NCI-H1930 (cell line): ENCODE measurements around the gene GADL1.

Source experiments
- DNase-seq, 2 experiments: peaks; one replicate each; lab custom pipeline; 2025; lab: John Stamatoyannopoulos, UW

The GADL1 gene

DNA sequence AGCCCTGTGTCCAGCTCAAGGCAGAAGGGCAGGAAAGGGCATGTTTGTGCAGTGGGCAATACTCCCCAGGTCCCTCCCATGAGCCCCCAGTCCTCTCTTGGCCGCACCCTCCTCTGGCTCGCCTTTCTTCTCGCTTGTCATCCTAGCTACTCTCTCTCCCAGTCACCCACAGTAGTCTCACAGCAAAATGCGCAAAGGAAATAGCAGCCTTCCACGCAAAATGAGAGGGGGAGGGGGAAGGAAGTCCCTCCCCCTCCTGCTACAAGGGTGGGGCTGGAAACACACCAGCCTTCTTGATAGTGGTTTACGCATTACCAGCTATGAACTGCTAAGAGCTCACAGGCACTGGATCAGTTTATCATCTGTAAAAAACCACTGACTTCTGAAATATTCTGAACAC, 83.8 kb downstream of the GADL1 start:
- DNase-seq = no peak

- DNase-seq = no peak
Measured at GRCh38 chr3:30805695-30806094, 88.8 kb downstream of the GADL1 start.

DNA sequence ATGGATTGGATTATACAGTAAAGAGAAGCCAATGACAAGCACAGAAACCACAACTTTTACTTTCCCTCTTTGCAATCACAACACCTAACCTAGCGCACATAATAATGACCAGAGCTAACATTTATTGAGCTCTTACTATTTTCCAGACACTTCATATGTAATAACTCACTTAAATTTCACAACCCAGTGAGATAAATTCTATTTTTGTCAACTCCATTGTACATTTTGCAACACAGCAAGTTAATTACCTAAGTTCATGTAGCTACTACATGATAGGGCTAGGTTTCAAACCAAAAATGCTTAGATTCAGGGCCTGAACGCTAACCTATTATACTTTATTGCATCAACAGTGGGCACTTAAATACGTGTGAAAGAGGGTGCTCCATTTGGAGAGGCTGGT, 89.5 kb downstream of the GADL1 start:
- DNase-seq = no peak

DNA sequence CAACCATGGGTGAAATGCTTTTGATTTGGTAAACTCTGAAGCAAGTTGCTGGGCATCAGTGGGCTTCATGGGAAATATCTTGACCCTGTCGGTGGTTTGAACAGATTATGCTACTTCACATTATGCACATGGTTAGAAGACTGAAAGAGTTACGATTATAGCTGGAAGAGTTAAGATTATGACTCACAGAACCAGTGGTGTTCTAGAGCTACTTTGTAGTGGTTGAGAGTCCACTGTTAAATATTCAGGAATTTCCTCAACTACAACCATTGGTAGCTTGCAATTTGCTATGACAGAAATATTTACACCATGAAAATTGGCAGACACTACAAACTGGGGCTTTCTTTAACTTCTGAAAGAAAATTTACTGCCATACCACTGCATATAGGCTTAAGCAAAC, 99.3 kb downstream of the GADL1 start:
- no peak for DNase-seq

DNA sequence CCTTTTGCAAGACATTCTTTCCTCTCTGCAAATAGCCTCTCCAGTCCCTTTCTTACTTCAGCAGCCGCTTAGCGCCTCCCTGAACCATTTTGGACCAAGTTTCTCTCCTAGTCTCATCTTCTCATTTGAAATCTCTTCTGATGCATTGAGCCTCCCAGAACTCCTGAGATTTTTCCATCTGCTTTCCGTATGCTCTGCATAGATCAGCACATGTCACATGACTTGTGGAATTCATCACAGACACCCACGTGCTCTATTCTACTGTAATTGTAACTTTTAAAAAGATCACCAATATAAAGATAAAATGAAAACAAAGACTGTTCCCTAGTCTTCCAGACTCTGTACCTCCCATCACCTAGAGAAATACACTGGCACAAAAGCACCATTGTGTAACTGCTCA, 100.7 kb downstream of the GADL1 start:
- DNase-seq = no peak

- no peak for DNase-seq
Measured at GRCh38 chr3:30790150-30790549, 104.3 kb downstream of the GADL1 start.

- DNase-seq = no peak
Measured at GRCh38 chr3:30786365-30786764, 108.1 kb downstream of the GADL1 start.

- peak in 1 of 2 experiments; percentile 1 for DNase-seq
Measured at GRCh38 chr3:30779686-30780287, 114.7 kb downstream of the GADL1 start.

GRCh38 chr3:30778933-30779332, 115.5 kb downstream of the GADL1 start:
- no peak for DNase-seq

DNA sequence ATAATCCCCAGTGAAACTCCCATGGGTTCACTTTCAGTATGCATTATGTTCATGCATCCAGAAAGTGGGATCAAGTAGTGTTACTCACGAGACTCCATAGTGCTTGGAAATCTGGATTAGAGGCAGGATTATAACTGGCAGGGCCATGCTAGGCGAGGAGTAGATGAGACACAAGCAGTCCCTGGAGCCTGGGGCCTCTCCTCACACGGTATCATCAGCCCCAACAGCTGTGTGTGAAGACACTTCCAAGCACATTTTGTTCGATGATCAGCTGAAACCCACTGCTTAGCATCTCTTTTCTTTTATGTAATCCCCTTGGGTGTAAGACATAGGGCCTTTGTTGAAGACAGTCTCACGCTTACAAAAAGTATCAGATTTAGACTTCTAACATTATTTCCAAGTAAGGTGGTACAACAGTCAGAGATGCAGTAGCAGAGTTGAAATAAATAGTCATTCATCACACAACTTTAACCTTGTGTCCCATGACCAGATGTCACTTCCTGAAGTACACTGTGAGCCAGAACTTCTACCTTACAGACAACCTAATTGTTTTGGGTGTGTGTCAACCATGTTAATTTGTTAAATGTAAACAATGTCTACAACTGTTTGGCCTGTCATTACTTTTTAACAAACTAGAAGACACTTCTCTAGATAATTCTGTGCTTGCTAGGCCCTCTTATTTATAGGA, 116.9 kb downstream of the GADL1 start:
- no peak for DNase-seq

- DNase-seq = no peak
Measured at GRCh38 chr3:30776186-30776815, 118.2 kb downstream of the GADL1 start.

DNA sequence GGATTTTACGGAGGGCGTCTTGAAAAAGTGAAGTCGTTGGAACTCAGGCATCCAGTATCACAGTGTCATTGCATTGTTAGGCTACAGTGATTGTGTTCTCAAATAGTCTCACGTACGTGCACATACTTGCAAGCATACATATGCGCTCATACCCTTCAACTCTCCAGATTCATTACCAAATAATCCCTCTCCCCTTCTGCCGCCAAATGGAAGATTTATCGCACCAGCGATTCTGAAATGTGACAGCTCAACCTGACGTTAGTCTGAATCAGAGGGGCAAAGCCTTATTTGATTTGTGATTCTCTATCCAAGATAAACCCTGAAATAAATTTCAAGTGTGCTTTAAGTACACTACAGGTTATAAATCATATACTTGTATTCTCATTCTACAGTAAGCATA, 119.4 kb downstream of the GADL1 start:
- DNase-seq = no peak

DNA sequence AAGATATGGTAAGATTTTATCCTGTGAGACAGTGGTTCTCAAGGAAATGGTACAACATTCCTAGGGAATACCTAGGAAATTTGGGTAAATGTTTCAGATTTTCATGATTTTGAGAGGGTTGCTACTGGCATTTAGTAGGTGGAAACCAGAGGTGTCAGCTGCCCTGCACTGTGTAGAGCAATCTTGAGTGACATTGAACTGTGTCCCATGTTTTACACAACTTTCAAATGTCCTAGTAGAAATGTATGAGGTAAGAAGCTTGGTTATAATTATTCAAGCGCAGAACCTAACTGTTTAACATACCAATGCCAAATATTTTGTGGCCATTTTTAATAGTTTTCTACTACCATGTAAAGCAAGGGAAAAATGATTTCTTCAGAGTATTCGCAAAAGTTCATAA, 120.4 kb downstream of the GADL1 start:
- no peak for DNase-seq

DNA sequence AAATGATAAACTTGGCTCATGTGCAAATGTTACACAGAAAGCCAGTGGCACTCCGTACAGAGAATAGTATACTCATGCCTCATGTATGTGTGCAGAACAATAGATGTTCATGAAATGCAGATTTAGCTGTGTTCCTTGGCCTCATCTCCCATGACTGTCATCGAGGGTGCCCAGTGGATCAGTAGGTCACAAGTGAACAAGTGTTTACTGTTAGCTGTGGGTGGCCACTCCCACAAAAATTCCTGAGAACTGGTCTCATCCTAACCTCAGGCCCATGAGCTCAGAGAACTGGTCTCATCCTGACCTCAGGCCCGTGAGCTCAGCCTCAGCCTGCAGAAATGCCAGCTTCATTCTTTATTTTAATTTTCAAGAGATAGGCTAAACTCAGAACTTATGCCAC, 124.1 kb downstream of the GADL1 start:
- no peak for DNase-seq

GRCh38 chr3:30768703-30769550, 125.5 kb downstream of the GADL1 start:
- DNase-seq = peak in 1 of 2 experiments; percentile 19

GRCh38 chr3:30768046-30768445, 126.4 kb downstream of the GADL1 start:
- no peak for DNase-seq

GRCh38 chr3:30766522-30766921, 127.9 kb downstream of the GADL1 start:
- DNase-seq = no peak

GRCh38 chr3:30764891-30765290, 129.6 kb downstream of the GADL1 start:
- no peak for DNase-seq

GRCh38 chr3:30764281-30764680, 130.2 kb downstream of the GADL1 start:
- no peak for DNase-seq

DNA sequence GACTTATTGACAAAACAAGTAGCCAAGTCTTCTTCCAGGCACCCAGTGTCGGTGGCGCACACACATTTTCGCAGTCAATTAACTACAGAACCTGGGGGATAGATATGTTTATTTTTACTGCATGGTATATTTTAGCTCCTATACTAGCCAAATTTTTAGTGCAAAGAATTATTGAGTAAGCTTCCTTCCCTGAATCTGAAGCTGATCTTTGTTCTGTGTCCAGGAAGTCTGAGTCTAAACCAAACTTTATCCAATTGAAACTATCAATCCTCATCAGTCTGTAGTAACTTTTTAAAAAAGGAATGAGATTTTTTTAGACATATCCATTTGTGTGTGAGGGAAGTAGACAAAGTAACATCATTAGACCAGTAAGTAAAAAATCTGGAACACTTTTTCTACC, 133.1 kb downstream of the GADL1 start:
- no peak for DNase-seq

DNA sequence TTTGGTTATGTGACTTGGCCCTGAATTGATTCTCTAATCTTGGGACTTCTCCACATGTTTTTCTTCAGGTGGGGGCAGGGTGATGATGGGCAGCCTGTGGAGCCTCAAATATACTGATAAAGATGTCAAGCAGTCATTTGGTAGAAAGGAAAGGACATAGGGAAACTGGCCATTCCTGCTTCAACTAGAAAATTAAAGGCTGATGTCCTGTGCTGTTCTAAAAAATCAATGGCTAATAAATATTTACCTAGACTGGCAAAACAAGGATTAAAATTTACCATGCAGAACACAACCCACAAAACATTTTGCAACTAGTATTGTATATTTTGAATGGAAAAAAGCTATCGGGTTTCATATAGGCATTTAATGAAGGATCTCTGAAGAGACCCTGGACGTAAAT, 133.7 kb downstream of the GADL1 start:
- no peak for DNase-seq

DNA sequence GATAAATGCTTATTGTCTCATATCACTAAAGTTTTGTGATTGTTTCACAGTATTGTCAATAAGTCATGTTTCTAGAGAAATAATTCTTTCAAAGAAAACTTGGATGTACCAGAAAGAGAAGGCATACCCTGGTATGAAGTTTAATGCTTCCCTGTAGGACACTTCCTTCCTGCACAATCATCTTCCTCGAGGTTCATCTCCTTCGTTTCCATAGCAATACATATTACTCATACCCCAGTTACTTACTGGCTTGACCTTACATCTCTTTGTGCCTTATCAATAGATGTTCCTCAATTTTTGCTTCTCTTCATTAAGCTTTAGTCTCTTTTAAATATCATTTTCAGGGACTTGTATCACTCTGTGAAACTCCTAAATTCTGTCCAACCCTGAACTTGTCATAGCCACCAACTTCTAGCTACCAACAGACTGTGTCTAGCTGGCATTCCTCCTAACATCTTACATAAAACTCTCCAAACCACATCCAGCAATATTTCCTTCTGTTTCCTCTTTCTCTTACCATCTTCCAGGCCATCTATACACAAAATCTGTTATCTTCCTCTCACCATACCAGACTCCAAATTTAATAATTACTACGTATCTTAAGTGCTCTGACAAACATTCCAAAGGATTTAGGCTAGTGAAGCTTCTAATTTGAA, 134.3 kb downstream of the GADL1 start:
- DNase-seq = no peak
